Mammary epithelial cell (primary cell): ENCODE measurements around the gene UGT1A4.

Experiments
- CTCF ChIP-seq, 2 donors: IDR thresholded peaks in 1 of 2; conservative IDR thresholded peaks in 1 of 2; 2 replicates each; pipeline ENCODE4 v1.5.1; 2011 to 2012; ENCODE audit warnings: inconsistent platforms in 2 of 2, low read length in 2 of 2, mild to moderate bottlenecking in 2 of 2, control low read depth in 1 of 2, low read depth in 1 of 2; ENCODE audit not compliant: insufficient read depth in 1 of 2; ENCODE audit errors: extremely low read depth in 1 of 2
- EZH2 ChIP-seq: IDR thresholded peaks from 2 replicates; pipeline ENCODE4 v1.6.1; 2012; ENCODE audit warnings: low read length, inconsistent platforms, borderline replicate concordance

GRCh38 chr2:233764264-233764663 is 45.7 kb downstream of the UGT1A4 start:
- TF ChIP-seq CTCF (conservative IDR thresholded peaks at IDR 0.05 in 1 of 2, IDR thresholded peaks at IDR 0.05 in 1 of 2; ENCODE audit: extremely low read depth in 1 of 2, insufficient read depth in 1 of 2, low read depth in 1 of 2, low read length in 2 of 2) (no peak), EZH2 (no peak)
